Measurements from ENCODE around the gene RBBP8. TPM values are rescaled to one million over a fixed set of nuclear protein-coding genes. Genes with fewer than 3 reads are reported as not detected.

The RBBP8 gene
- total and polyA plus RNA-seq, 10 of the 15 experiments (the other 5 are each of a cell fraction or from before 2014, with no cell fraction given) = 46.2 to 82.3 (median 68.7) TPM

DNA sequence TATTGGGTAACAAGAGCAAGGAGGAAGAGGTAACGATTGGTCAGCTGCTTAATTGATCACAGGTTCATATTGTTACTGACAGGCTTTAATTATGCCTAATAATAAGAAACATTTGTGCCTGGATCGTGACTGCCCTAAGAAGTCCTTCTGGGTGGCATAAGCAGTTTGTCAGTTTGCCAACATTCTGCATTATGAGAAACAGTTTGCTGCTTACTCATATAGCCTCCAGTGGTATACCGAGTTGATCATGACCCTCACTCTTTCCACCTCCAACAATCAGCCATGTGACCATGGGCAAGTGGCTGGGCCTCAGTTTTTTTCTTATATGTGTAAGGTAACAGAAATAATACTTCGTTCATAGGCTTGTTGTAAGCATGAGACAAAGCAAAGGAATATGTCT is 105.6 kb downstream of the RBBP8 start:
- ChIA-PET POLR2A (no interaction called here), CTCF (no interaction called here)
- 31% methylated on average over 4 of the region's 4 CpGs for WGBS (ENCODE audit: insufficient coverage, insufficient replicate concordance, low lambda C conversion rate, missing lambda C conversion rate)

More for the DNA sequence above, 105.6 kb downstream of the RBBP8 start:
- H3K9ac ChIP-seq (ENCODE audit: control insufficient read depth, insufficient read depth, low read length) = no peak overlapping the region
- DNase-seq (ENCODE audit: low read depth, low spot score) (no peak), ATAC-seq (no peak), FAIRE-seq (no peak)
- no peaks in the 10 kb centered on the region for H3K9me3 ChIP-seq (replicated peaks; ENCODE audit: control insufficient read depth, insufficient read depth, low read length)
- TF ChIP-seq ATF7 (IDR thresholded peaks at IDR 0.05; ENCODE audit: low read depth) (no peak), RBBP5 (conservative IDR thresholded peaks at IDR 0.05) (no peak), MEF2B (IDR thresholded peaks at IDR 0.05; ENCODE audit: partially characterized antibody, poor library complexity, severe bottlenecking) (no peak), SMAD1 (IDR thresholded peaks at IDR 0.05; ENCODE audit: low read depth, partially characterized antibody) (no peak), ETV6 (conservative IDR thresholded peaks at IDR 0.05 in 1 of 2, IDR thresholded peaks at IDR 0.05 in 1 of 2; ENCODE audit: borderline replicate concordance in 1 of 2, low read depth in 1 of 2) (no peak)
- TF ChIP-seq, protein P1, sequence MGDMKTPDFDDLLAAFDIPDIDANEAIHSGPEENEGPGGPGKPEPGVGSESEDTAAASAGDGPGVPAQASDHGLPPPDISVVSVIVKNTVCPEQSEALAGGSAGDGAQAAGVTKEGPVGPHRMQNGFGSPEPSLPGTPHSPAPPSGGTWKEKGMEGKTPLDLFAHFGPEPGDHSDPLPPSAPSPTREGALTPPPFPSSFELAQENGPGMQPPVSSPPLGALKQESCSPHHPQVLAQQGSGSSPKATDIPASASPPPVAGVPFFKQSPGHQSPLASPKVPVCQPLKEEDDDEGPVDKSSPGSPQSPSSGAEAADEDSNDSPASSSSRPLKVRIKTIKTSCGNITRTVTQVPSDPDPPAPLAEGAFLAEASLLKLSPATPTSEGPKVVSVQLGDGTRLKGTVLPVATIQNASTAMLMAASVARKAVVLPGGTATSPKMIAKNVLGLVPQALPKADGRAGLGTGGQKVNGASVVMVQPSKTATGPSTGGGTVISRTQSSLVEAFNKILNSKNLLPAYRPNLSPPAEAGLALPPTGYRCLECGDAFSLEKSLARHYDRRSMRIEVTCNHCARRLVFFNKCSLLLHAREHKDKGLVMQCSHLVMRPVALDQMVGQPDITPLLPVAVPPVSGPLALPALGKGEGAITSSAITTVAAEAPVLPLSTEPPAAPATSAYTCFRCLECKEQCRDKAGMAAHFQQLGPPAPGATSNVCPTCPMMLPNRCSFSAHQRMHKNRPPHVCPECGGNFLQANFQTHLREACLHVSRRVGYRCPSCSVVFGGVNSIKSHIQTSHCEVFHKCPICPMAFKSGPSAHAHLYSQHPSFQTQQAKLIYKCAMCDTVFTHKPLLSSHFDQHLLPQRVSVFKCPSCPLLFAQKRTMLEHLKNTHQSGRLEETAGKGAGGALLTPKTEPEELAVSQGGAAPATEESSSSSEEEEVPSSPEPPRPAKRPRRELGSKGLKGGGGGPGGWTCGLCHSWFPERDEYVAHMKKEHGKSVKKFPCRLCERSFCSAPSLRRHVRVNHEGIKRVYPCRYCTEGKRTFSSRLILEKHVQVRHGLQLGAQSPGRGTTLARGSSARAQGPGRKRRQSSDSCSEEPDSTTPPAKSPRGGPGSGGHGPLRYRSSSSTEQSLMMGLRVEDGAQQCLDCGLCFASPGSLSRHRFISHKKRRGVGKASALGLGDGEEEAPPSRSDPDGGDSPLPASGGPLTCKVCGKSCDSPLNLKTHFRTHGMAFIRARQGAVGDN (IDR thresholded peaks at IDR 0.05) = no peak
- no peaks in the 10 kb centered on the region for H3K4me1 ChIP-seq (ENCODE audit: control insufficient read depth, insufficient read depth, low read length)
- H3K4me3 ChIP-seq = no peak overlapping the region
- no peaks in the 10 kb centered on the region for H3K79me2 ChIP-seq (ENCODE audit: control insufficient read depth, insufficient read depth, low read length)
- H3K36me3 ChIP-seq (ENCODE audit: control insufficient read depth in 2 of 2, insufficient read depth in 2 of 2, low read length in 1 of 2) = no peaks in the 10 kb centered on the region
- no peak overlapping the region for H3K4me2 ChIP-seq (ENCODE audit: control insufficient read depth, insufficient read depth)
- intact Hi-C loops (cut with micrococcal nuclease; ENCODE audit: unreplicated experiment) = no loop called here
- SMC1A ChIA-PET (ENCODE audit: uncharacterized antibody, unreplicated experiment) = no interaction called here
- H4K20me1 ChIP-seq (ENCODE audit: control insufficient read depth, insufficient read depth) = no peaks in the 10 kb centered on the region
- RAD21 ChIA-PET (ENCODE audit: unreplicated experiment) = no interaction called here
- no peak overlapping the region for H2AFZ ChIP-seq (ENCODE audit: control insufficient read depth, low read depth, low read length)
- no peak overlapping the region for H3K27ac ChIP-seq (ENCODE audit: control insufficient read depth, insufficient read depth)
- no TSS peak for BruUV-seq (replicated peaks)
- in situ Hi-C loops (cut with MboI) = no loop called here
- no peaks in the 10 kb centered on the region for H3K27me3 ChIP-seq (replicated peaks in 1 of 2; ENCODE audit: control insufficient read depth in 2 of 2, insufficient read depth in 2 of 2, low read length in 1 of 2)
